TTC549 (cell line): ENCODE results near the gene FSIP1.

Experiments used
- FAIRE-seq: peaks from 2 replicates; lab custom pipeline; 2012; peaks lifted over from hg19 to GRCh38; lab: Jason Lieb, UNC

FSIP1 gene

GRCh38 chr15:39720081-39720480, 62.6 kb downstream of the FSIP1 start:
- FAIRE-seq, result no peak

GRCh38 chr15:39719109-39719508, 63.5 kb downstream of the FSIP1 start:
- FAIRE-seq, result no peak

DNA sequence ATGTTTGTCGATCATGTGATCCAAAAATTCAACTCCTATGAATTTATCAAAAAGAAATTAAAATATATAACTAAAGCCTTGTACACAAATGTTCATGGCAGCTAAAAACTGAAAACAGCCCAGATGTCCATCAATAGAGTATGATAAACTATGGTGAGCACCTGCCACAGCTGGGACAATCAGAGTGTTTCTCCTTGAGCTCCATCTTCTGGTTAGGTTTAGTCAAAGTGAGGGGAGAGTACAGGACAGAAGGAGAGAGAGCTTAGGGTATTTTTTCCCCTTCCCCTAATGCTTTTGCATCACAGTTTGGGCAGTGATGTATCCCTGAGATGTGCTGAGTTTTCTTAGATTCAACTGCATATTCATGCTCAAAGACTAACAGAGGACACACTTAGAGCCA, 65.5 kb downstream of the FSIP1 start:
- FAIRE-seq, result no peak

DNA sequence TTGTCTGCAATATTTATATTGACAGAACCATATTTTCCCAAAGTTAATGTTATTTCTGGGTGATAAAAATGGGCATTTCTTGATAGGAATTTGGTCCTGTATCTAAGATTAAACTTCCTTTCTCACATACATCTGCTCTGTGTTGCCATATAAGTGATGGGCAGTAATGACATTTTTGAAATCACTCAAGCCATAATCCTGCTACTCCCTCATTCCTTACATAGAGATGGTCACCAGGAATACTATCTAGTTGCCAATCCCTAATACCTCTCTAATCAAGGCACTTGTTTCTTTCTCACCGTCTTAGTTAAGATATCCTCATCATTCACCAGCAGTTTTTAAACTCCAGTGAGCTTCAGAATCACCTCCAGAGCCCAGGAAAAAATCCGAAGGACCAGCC, 68.4 kb downstream of the FSIP1 start:
- no peak for FAIRE-seq

GRCh38 chr15:39713846-39714245, 68.8 kb downstream of the FSIP1 start:
- FAIRE-seq, result no peak

DNA sequence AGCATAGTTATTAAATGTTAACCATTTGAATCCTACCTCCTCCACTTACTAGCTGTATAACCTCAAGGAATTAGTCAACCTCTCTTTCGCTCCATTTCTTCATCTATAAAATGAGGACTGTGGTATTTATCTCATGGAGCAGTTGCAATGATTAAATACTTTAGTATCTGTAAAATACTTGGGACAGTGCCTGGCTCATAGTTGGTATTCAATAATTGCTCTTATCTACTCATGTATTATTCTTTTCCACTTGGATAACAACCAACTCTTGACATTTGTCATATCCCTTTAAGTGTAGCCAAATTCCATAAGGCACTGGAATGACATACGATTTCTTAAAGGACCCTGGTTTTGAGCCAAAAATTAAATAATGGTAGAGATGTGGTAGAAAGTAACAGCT, 72.0 kb downstream of the FSIP1 start:
- no peak for FAIRE-seq

DNA sequence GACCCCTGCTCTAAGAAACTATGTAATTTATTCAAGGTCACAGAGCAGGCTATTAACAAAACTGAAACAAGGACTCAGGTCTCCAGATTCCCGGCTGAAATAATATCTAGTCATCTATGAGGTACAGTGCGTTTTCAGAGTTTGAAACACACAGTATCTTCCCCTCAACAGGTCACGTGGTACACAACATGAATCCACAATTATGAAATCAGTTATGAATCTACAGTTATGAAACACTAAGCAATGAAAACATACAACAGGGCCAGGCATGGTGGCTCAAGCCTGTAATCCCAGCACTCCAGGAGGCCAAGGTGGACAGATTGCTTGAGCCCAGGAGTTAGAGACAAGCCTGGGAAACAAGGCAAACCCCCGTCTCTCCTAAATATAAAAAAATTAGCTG, 72.7 kb downstream of the FSIP1 start:
- FAIRE-seq, result no peak

DNA sequence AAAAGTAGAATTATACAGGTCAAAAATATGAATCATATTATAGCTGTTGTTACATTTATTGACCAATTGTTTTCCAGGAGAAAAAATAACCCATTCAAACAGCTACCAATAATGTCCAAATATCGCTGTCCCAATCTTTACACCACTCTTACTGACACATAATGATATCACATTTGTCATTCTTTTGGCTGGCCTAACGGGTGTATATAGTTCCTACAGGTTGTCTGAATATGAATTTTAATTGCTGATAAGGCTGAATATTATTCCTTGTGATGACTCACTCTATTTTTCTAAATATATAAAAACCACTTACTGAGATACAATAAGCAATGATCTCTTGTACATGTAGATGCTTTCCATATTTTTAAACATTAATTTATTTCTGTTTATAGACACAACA, 76.4 kb downstream of the FSIP1 start:
- FAIRE-seq, result no peak

- no peak for FAIRE-seq
Observed at GRCh38 chr15:39704689-39705088, 78.0 kb downstream of the FSIP1 start.

- no peak for FAIRE-seq
Observed at GRCh38 chr15:39704235-39704634, 78.4 kb downstream of the FSIP1 start.

- no peak for FAIRE-seq
Observed at GRCh38 chr15:39701988-39702387, 80.7 kb downstream of the FSIP1 start.

- FAIRE-seq, result no peak
Observed at GRCh38 chr15:39700375-39700700, 82.3 kb downstream of the FSIP1 start.

- FAIRE-seq, result no peak
Observed at GRCh38 chr15:39699516-39700374, 82.9 kb downstream of the FSIP1 start.

DNA sequence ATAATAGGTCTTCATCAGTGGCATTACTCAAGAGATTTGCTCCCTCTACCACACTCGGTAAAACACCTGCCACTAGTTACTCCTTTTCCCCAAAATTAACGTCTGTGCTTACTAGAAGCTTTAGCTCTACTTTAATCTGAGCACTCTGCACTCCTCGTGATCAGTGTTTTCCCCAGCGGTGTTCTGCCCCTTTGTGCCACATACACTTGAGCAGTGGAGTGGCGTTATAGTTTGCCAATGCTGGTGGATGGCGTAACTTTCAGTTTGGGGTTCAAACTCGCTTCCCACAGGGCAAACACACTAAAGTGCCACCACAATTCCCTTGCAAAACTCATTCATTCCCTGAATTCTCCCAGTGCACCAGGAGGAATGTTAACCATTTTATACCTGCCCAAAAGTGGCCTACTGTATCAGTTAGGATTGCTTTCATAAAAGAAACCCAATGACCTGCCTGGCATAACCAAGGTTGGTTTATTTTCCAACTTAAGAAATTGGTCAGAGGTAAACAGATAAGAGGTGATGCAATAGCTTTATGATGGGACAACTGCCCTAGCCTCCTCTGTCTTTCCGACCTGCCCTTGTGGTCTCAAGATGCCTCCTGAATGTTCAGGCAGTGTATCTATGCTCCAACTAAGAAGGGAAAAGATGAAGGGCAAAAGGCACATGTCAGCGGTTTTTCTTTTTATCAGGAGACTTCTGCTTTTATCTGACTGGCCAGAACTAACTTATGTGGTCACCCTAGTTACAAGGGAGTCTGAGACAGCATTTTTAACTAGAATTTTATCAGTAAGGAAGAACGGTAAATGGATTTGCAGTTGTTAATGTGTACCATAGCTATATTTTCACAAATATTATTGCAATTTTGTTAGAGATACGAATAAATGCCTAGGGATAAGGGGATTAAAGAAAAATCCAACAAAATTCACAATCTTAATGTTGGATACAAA, 83.9 kb downstream of the FSIP1 start:
- FAIRE-seq, result no peak

DNA sequence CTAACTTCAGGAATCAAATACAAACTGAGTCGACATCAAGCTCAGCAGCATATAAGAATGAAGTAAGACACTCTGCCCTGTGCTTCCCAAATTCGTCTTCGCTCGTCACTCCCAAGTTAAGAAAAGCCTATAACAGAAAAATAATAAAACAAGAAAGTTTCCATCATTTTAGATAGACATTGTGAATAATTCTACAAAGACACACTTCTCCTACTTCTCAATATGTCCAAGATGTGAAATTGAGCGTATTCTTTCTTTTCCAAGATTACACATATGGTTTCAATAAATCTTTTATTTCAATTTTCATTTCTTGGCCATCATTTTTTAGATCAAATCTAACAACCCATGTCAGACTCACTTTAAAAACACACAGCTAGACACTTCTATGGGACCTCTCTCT, 85.1 kb downstream of the FSIP1 start:
- FAIRE-seq, result no peak

GRCh38 chr15:39695793-39696192, 86.8 kb downstream of the FSIP1 start:
- FAIRE-seq, result no peak

GRCh38 chr15:39692356-39693327, 90.0 kb downstream of the FSIP1 start:
- FAIRE-seq, result no peak

GRCh38 chr15:39690881-39691634, 91.6 kb downstream of the FSIP1 start:
- FAIRE-seq, result no peak

DNA sequence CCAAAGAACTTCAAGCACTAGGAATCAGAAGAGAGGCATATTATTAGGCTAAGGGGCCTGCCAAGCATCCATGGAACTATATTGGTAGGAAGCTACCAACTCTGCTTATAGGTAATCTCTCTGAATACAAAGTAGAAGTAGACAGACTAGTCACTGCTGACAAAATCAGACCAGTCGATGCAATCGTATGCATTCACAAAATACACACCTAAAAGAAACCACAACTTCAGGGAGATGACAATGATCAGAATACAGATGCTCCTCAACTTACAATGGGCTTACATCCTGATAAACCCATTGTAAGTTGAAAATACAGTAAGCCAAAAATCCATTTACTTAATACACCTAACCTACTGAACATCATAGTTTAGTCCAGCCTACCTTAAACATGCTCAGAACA, 94.7 kb downstream of the FSIP1 start:
- FAIRE-seq, result no peak

- FAIRE-seq, result peak; percentile 90
Observed at GRCh38 chr15:39685999-39686613, 96.5 kb downstream of the FSIP1 start.

- no peak for FAIRE-seq
Observed at GRCh38 chr15:39685367-39685766, 97.3 kb downstream of the FSIP1 start.
